Body of pancreas (tissue), 4 donors: ENCODE results near the gene EIF3F.

Experiments used
- POLR2A ChIP-seq, 3 donors: fragments of 450-650 bp; IDR thresholded peaks; one replicate each; pipeline ENCODE4 v1.6.1; 2016; ENCODE audit warnings: antibody characterized with exemption in 3 of 3, mild to moderate bottlenecking in 2 of 3
- TF ChIP-seq, protein P1 (sequence below), 7 experiments: fragments of 450-650 bp in 4 of 7; fragments of 200-600 bp in 3 of 7; sonication (generic) in 3 of 7; IDR thresholded peaks; one replicate each; pipeline ENCODE4 v1.5.1; 2016 to 2019; ENCODE audit warnings: antibody characterized with exemption in 7 of 7

- TF ChIP-seq, protein P1, sequence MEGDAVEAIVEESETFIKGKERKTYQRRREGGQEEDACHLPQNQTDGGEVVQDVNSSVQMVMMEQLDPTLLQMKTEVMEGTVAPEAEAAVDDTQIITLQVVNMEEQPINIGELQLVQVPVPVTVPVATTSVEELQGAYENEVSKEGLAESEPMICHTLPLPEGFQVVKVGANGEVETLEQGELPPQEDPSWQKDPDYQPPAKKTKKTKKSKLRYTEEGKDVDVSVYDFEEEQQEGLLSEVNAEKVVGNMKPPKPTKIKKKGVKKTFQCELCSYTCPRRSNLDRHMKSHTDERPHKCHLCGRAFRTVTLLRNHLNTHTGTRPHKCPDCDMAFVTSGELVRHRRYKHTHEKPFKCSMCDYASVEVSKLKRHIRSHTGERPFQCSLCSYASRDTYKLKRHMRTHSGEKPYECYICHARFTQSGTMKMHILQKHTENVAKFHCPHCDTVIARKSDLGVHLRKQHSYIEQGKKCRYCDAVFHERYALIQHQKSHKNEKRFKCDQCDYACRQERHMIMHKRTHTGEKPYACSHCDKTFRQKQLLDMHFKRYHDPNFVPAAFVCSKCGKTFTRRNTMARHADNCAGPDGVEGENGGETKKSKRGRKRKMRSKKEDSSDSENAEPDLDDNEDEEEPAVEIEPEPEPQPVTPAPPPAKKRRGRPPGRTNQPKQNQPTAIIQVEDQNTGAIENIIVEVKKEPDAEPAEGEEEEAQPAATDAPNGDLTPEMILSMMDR (IDR thresholded peaks at IDR 0.05) = no peak
- TF ChIP-seq POLR2A (IDR thresholded peaks at IDR 0.05) = no peak
Measured at GRCh38 chr11:7974668-7975067, 12.5 kb upstream of the EIF3F start.
